Esophagus (tissue), 2 donors: ENCODE data around the gene RAB11FIP3. TPM values are rescaled to one million over a fixed set of nuclear protein-coding genes. Genes with fewer than 3 reads are reported as not detected.

Experiments
- H3K27ac ChIP-seq, 2 donors: one replicate each; pipeline ENCODE4 v1.5.1; 2013; ENCODE audit warnings: low read depth in 2 of 2, mild to moderate bottlenecking in 2 of 2, inconsistent platforms in 1 of 2, low read length in 1 of 2, moderate library complexity in 1 of 2
- H3K27me3 ChIP-seq, 2 donors: one replicate each; pipeline ENCODE4 v1.6.1; 2013; ENCODE audit warnings: low read length in 2 of 2, control low read depth in 1 of 2, mild to moderate bottlenecking in 1 of 2; ENCODE audit not compliant: insufficient read depth in 2 of 2, control insufficient read depth in 1 of 2
- H3K36me3 ChIP-seq, 2 donors: one replicate each; pipeline ENCODE4 v1.6.1; 2013; ENCODE audit warnings: low read length in 1 of 2; ENCODE audit not compliant: control insufficient read depth in 2 of 2, insufficient read depth in 2 of 2
- H3K4me1 ChIP-seq, 2 donors: one replicate each; pipeline ENCODE4 v1.6.1; 2013; ENCODE audit warnings: low read length in 1 of 2; ENCODE audit not compliant: control insufficient read depth in 2 of 2, insufficient read depth in 2 of 2
- H3K4me3 ChIP-seq, 2 donors: one replicate each; pipeline ENCODE4 v1.5.1; 2013; ENCODE audit warnings: low read length in 2 of 2, mild to moderate bottlenecking in 2 of 2, low read depth in 1 of 2, moderate library complexity in 1 of 2
- H3K9me3 ChIP-seq, 2 donors: one replicate each; pipeline ENCODE4 v1.6.1; 2013; ENCODE audit warnings: mild to moderate bottlenecking in 2 of 2, low read depth in 1 of 2, low read length in 1 of 2, moderate library complexity in 1 of 2; ENCODE audit not compliant: control insufficient read depth in 2 of 2, insufficient read depth in 1 of 2
- WGBS, 2 donors: extraction: QIAGEN DNeasy Blood & Tissue Kit; methylation state at CpG; one replicate each; pipeline ENCODE4 v1.1.7; 2013; 5-methylcytosine and 5-hydroxymethylcytosine counted together
- polyA plus RNA-seq, 2 donors: library from polyadenylated mRNA; stranded (reverse); fragments of 200-250 nt; gene quantifications; one replicate each; pipeline ENCODE4 v1.2.3, GENCODE V29; 2013
- donor health status: healthy with polysubstance abuse.
- donor health status: Bipolar disorder and iron deficiency.

RAB11FIP3 gene
- polyA plus RNA-seq, 2 donors, result 9.1 to 10.6 TPM

DNA sequence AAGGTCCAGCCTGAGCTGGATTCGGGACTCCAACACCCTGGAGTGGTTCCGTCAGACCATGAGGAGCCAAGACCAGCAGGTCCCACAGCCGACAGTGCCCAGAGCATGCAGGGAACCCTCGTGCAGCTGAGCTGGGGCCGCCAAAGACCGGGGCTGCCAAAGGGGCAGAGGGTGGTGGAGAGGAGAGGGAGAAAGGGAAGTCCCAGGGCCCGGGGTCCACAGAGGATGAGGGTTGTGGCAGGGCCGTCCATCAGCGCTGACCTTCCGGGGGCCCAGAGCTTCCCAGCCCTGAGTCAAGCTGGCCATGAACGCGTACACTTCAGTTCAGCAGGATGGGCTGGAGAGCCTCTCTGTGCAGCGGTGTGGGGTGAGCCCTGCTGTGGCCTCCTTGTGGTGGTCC, 95.4 kb downstream of the RAB11FIP3 start:
- H3K36me3 ChIP-seq, result peaks cover 0 to 20% of the 10 kb centered on the region in 2 donors
- no peaks in the 10 kb centered on the region for H3K27me3 ChIP-seq
- no peaks in the 10 kb centered on the region for H3K9me3 ChIP-seq
- H3K4me1 ChIP-seq, result peaks cover 3 to 20% of the 10 kb centered on the region in 2 donors
- 91% methylated on average over 13 of the region's 13 CpGs for WGBS, 2 donors
- no peak overlapping the region for H3K4me3 ChIP-seq
- H3K27ac ChIP-seq, result no peak overlapping the region

DNA sequence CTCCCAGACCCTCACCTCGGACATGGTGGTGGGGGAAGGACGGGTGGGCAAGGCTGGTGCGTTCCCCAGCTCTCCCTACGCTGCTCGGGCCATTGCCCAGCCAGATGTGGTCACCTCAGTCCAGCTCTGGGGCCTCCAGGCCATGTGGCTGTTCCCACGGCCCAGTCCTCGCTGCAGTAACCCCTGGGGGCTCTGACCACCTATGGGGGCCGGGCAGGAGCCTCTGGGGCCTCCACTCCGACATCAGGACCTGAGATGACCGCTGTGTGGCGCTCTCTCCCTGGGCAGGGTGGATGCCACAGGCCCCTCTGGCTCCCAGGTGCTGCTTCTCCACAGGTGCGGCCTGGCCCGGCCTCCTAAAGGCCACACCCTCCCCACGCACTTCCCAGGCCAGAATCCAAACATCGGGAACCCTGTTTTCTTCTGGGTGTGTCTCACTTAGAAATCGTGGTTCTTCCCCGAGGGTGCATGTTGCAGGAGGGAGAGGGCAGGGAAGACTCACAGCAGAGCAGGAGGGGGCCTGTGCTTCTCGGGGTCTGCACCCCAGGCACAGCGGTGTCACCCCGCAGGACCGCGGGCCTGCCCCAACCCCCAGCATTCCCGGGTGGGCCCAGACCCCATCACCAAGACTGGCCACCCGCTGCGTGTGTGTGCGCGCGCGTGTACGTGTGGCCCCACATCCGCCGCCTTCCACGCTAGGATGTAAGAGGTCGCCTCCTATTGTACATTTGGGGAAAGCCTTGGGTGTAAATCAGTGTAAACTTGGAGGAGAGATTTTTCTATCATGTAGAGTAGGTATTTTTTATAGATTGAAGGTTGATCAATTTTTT, 96.1 kb downstream of the RAB11FIP3 start:
- peaks cover 6 to 27% of the 10 kb centered on the region in 2 donors for H3K4me1 ChIP-seq
- peaks cover 0 to 20% of the 10 kb centered on the region in 2 donors for H3K36me3 ChIP-seq
- H3K27me3 ChIP-seq, result no peaks in the 10 kb centered on the region
- WGBS, 2 donors, result 62 to 64% methylated on average over 34 of the region's 34 CpGs
- no peak overlapping the region for H3K4me3 ChIP-seq
- no peak overlapping the region for H3K27ac ChIP-seq
- no peaks in the 10 kb centered on the region for H3K9me3 ChIP-seq

- H3K27me3 ChIP-seq, result no peaks in the 10 kb centered on the region
- H3K4me3 ChIP-seq, result no peak overlapping the region
- 65 to 67% methylated on average over 23 of the region's 23 CpGs for WGBS, 2 donors
Measured at GRCh38 chr16:522320-523096, 97.1 kb downstream of the RAB11FIP3 start.

GRCh38 chr16:523097-523741, 97.8 kb downstream of the RAB11FIP3 start:
- WGBS, 2 donors, result 91 to 95% methylated on average over 22 of the region's 22 CpGs
- H3K27ac ChIP-seq, result no peak overlapping the region
- no peaks in the 10 kb centered on the region for H3K27me3 ChIP-seq
- no peaks in the 10 kb centered on the region for H3K9me3 ChIP-seq
- H3K36me3 ChIP-seq, result peaks cover 0 to 20% of the 10 kb centered on the region in 2 donors
- peaks cover 6 to 27% of the 10 kb centered on the region in 2 donors for H3K4me1 ChIP-seq
- no peak overlapping the region for H3K4me3 ChIP-seq

More at GRCh38 chr16:522320-523096, 97.1 kb downstream of the RAB11FIP3 start:
- Histone ChIP-seq H3K36me3 (peaks cover 0 to 20% of the 10 kb centered on the region in 2 donors), H3K9me3 (no peaks in the 10 kb centered on the region), H3K4me1 (peaks cover 6 to 27% of the 10 kb centered on the region in 2 donors), H3K27ac (no peak overlapping the region)

- Histone ChIP-seq H3K27ac (no peak overlapping the region), H3K4me1 (peaks cover 11 to 36% of the 10 kb centered on the region in 2 donors), H3K4me3 (no peak overlapping the region), H3K27me3 (no peaks in the 10 kb centered on the region), H3K9me3 (no peaks in the 10 kb centered on the region), H3K36me3 (peaks cover 0 to 16% of the 10 kb centered on the region in 2 donors)
- 77 to 81% methylated on average over 24 of the region's 24 CpGs for WGBS, 2 donors
Measured at GRCh38 chr16:524274-525040, 99.0 kb downstream of the RAB11FIP3 start.

GRCh38 chr16:525123-525519, 99.7 kb downstream of the RAB11FIP3 start:
- WGBS, 2 donors, result 81 to 85% methylated on average over 8 of the region's 8 CpGs
- peaks cover 17 to 43% of the 10 kb centered on the region in 2 donors for H3K4me1 ChIP-seq
- peaks cover 0 to 10% of the 10 kb centered on the region in 2 donors for H3K36me3 ChIP-seq
- no peaks in the 10 kb centered on the region for H3K9me3 ChIP-seq
- no peak overlapping the region for H3K4me3 ChIP-seq
- H3K27me3 ChIP-seq, result no peaks in the 10 kb centered on the region
- H3K27ac ChIP-seq, result peak overlapping the region; percentile 76 to 99

DNA sequence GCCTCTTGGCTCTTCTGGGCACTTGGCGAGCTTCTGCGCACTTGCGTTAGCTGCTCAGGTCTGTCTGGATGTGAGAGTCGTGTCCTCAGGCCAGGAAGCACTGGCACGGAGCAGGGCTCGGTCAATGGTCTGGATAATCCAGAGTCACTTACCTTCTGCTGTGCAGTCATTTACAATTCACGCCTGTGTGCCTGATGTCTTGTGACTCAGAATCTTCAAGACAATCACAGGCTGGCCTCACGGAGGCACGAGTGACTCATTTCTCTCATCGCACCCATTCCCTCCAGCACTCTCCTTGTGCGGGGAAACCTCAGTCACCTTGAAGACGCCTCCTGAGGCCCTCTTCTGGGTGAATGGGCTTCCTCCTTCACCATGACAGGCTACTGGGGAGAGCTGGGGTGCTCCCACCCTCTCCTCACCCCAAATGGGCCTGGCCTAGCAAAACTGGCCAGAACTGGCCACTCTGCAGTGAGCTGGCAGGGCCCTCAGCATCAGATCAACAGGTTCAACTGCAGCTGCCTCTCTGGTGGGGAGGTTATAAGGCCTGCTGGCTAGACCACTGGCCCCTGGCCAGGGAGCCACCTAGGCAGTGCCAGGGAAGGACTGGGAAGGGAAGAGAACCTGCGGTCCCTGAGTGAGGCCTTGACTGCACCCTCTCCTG, 100.2 kb downstream of the RAB11FIP3 start:
- peaks cover 0 to 5% of the 10 kb centered on the region in 2 donors for H3K36me3 ChIP-seq
- WGBS, 2 donors, result 42 to 56% methylated on average over 13 of the region's 13 CpGs
- no peaks in the 10 kb centered on the region for H3K27me3 ChIP-seq
- H3K4me3 ChIP-seq, result peak overlapping the region; percentile 75 to 93
- no peaks in the 10 kb centered on the region for H3K9me3 ChIP-seq
- H3K27ac ChIP-seq, result peak overlapping the region; percentile 96 to 99
- H3K4me1 ChIP-seq, result peaks cover 22 to 48% of the 10 kb centered on the region in 2 donors

GRCh38 chr16:526181-527014, 100.9 kb downstream of the RAB11FIP3 start:
- WGBS, 2 donors, result 5 to 6% methylated on average over 26 of the region's 26 CpGs
- Histone ChIP-seq H3K36me3 (no peaks in the 10 kb centered on the region), H3K27me3 (no peaks in the 10 kb centered on the region), H3K4me1 (peaks cover 23 to 48% of the 10 kb centered on the region in 2 donors), H3K9me3 (no peaks in the 10 kb centered on the region), H3K27ac (peak overlapping the region; percentile 96 to 99), H3K4me3 (peak overlapping the region; percentile 75 to 93)
